PFSK-1 (cell line): ENCODE measurements around the gene CALY.

ENCODE experiments used
- POLR2AphosphoS5 ChIP-seq: IDR thresholded peaks from 2 replicates; pipeline ENCODE4 v1.6.1; 2012; ENCODE audit warnings: low read depth, mild to moderate bottlenecking, control low read depth, low read length, moderate library complexity
- TAF1 ChIP-seq: IDR thresholded peaks from 2 replicates; pipeline ENCODE4 v1.6.1; 2012; ENCODE audit warnings: low read length, control low read depth, borderline replicate concordance; ENCODE audit not compliant: insufficient read depth

DNA sequence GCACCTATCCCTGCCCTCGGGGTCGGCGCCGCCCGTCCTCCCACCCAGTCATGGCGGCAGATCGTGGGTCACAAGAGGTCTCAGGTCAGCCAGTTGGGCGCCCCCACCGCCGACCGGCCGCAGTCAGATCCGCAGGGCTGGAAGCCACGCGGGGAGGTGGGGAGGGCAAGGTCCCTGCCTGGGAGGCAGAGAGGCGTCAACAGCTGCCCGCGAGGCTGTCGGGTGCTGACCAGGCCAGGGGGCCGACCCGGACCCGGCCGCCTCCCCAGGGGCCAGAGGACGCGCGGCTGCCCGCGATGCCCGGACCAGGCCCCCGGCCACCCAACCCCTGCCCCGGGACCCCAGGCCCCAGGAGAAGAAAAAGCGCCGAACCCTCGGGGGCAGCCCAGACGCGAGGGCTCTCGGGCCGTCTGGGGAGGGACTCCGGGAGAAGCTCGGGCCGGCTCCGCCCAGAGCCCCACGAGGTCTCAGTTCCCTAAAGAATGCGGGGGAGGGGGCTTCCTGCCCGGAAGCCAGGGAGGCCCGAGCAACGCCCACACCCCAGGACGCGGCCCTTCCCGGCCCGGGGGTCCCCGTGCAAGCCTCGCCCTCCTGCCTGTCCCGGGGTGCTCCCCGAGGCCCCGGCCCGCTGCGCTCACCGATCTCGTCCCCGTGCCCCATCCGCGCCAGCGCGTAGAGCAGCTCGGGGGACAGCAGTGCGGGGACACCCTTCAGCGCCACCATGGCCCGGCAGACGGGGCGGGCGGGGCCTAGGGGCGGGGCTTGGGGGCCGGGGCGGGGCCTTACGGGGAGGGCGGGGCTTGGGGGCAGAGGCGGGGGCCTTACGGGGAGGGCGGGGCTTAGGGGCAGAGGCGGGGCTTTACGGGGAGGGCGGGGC, 20.8 kb upstream of the CALY start, which contains the start of gene FUOM:
- no peak for TF ChIP-seq POLR2AphosphoS5
- TF ChIP-seq TAF1 = no peak
